ENCODE results near the gene TNFAIP8L1.

DNA sequence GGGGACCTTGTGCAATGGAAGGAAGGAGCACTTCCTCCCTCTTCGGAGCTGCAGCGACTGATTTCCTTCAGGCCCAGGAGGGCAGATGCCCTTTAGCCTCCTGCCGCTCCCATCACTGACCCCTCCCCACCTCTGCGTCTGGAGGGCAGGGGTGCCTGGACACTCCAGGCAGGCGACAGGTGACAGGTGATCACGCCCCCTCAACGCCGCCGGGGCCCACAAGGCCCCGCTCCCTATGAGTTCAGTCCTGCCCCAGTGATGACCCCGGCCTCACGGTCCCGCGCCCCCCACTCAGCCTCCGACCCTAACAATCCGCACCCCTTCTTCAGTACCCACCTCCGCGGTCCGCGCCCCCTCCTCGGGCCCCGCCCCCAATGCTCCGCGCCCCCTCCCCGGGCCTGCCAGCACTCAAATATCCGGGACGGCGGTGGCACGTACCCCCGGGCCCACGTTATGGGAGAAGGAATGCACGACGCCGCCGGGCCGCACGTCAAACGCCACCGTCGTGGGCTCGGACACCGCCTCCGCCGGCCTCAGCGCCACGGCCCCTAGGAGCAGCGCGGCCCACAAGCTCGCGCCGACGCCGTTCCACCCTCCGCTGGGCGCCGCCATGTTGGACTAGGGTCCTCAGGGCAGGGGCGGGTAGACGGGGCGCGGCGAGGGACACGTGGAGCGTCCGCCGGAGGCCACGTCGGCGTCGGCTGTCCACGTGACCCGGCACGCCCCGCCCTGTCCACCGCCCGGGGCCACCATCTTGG, 30.6 kb downstream of the TNFAIP8L1 start, which contains the start of gene MYDGF:
- TF ChIP-seq, protein P1, sequence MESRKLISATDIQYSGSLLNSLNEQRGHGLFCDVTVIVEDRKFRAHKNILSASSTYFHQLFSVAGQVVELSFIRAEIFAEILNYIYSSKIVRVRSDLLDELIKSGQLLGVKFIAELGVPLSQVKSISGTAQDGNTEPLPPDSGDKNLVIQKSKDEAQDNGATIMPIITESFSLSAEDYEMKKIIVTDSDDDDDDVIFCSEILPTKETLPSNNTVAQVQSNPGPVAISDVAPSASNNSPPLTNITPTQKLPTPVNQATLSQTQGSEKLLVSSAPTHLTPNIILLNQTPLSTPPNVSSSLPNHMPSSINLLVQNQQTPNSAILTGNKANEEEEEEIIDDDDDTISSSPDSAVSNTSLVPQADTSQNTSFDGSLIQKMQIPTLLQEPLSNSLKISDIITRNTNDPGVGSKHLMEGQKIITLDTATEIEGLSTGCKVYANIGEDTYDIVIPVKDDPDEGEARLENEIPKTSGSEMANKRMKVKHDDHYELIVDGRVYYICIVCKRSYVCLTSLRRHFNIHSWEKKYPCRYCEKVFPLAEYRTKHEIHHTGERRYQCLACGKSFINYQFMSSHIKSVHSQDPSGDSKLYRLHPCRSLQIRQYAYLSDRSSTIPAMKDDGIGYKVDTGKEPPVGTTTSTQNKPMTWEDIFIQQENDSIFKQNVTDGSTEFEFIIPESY (IDR thresholded peaks at IDR 0.05), result no peak
- TF ChIP-seq, protein P2, sequence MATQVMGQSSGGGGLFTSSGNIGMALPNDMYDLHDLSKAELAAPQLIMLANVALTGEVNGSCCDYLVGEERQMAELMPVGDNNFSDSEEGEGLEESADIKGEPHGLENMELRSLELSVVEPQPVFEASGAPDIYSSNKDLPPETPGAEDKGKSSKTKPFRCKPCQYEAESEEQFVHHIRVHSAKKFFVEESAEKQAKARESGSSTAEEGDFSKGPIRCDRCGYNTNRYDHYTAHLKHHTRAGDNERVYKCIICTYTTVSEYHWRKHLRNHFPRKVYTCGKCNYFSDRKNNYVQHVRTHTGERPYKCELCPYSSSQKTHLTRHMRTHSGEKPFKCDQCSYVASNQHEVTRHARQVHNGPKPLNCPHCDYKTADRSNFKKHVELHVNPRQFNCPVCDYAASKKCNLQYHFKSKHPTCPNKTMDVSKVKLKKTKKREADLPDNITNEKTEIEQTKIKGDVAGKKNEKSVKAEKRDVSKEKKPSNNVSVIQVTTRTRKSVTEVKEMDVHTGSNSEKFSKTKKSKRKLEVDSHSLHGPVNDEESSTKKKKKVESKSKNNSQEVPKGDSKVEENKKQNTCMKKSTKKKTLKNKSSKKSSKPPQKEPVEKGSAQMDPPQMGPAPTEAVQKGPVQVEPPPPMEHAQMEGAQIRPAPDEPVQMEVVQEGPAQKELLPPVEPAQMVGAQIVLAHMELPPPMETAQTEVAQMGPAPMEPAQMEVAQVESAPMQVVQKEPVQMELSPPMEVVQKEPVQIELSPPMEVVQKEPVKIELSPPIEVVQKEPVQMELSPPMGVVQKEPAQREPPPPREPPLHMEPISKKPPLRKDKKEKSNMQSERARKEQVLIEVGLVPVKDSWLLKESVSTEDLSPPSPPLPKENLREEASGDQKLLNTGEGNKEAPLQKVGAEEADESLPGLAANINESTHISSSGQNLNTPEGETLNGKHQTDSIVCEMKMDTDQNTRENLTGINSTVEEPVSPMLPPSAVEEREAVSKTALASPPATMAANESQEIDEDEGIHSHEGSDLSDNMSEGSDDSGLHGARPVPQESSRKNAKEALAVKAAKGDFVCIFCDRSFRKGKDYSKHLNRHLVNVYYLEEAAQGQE (IDR thresholded peaks at IDR 0.05), result no peak
- no peak for TF ChIP-seq RXRA (IDR thresholded peaks at IDR 0.05)
- TF ChIP-seq, protein P3, sequence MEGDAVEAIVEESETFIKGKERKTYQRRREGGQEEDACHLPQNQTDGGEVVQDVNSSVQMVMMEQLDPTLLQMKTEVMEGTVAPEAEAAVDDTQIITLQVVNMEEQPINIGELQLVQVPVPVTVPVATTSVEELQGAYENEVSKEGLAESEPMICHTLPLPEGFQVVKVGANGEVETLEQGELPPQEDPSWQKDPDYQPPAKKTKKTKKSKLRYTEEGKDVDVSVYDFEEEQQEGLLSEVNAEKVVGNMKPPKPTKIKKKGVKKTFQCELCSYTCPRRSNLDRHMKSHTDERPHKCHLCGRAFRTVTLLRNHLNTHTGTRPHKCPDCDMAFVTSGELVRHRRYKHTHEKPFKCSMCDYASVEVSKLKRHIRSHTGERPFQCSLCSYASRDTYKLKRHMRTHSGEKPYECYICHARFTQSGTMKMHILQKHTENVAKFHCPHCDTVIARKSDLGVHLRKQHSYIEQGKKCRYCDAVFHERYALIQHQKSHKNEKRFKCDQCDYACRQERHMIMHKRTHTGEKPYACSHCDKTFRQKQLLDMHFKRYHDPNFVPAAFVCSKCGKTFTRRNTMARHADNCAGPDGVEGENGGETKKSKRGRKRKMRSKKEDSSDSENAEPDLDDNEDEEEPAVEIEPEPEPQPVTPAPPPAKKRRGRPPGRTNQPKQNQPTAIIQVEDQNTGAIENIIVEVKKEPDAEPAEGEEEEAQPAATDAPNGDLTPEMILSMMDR (IDR thresholded peaks at IDR 0.05; ENCODE audit: low read depth, low read length, missing input control), result no peak
- TF ChIP-seq RAD21 (IDR thresholded peaks at IDR 0.05), result peak in 1 of 2 donors; percentile 20
- no peak for TF ChIP-seq GABPA (IDR thresholded peaks at IDR 0.05 in 1 of 2, conservative IDR thresholded peaks at IDR 0.05 in 1 of 2)
- no peak for TF ChIP-seq NR2F2 (IDR thresholded peaks at IDR 0.05)
- no peak for TF ChIP-seq FOXA1 (IDR thresholded peaks at IDR 0.05)
- TF ChIP-seq, protein P4, sequence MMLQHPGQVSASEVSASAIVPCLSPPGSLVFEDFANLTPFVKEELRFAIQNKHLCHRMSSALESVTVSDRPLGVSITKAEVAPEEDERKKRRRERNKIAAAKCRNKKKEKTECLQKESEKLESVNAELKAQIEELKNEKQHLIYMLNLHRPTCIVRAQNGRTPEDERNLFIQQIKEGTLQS (IDR thresholded peaks at IDR 0.05), result no peak
- TF ChIP-seq SP1 (IDR thresholded peaks at IDR 0.05), result no peak
- no peak for TF ChIP-seq TAF1 (conservative IDR thresholded peaks at IDR 0.05)
- TF ChIP-seq, protein P5, sequence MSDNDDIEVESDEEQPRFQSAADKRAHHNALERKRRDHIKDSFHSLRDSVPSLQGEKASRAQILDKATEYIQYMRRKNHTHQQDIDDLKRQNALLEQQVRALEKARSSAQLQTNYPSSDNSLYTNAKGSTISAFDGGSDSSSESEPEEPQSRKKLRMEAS (IDR thresholded peaks at IDR 0.05), result no peak

Measured in liver (tissue), 3 donors.